T-cell (primary cell): Measurements from ENCODE around the gene KMT2D. TPM values are rescaled to one million over a fixed set of nuclear protein-coding genes. Genes with fewer than 3 reads are reported as not detected.

Source experiments
- ATAC-seq, 4 experiments: fragments of 200-7000 bp in 3 of 4; fragments of 150-1000 bp in 1 of 4; cut with Tn5 transposase; replicated peaks in 1 of 4; 1 replicate in 3 of 4; 2 replicates in 1 of 4; pipeline ENCODE4 v1.10.0; 2021; ENCODE audit warnings: moderate library complexity in 3 of 4, mild to moderate bottlenecking in 2 of 4, moderate number of reproducible peaks in 1 of 4
- CTCF ChIA-PET, 2 donors: fragments of 300-600 bp; sonication (Branson Sonifier 250); formaldehyde crosslinking; loops; one replicate each; lab custom pipeline; 2022; ENCODE audit warnings: antibody characterized with exemption in 2 of 2; lab: Charles Lee
- POLR2A ChIA-PET, 2 donors: fragments of 300-600 bp; sonication (Branson Sonifier 250); formaldehyde crosslinking; loops; one replicate each; lab custom pipeline; 2022; ENCODE audit warnings: antibody characterized with exemption in 2 of 2; lab: Charles Lee
- DNase-seq, 35 experiments: peaks; one replicate each; pipeline versions ENCODE4 v3.0.0 to v3.0.0-alpha.2; 2013 to 2023
- H3K27ac ChIP-seq: one replicate; pipeline ENCODE4 v1.5.1; 2013; ENCODE audit warnings: low read length
- H3K27me3 ChIP-seq, 2 experiments: replicated peaks in 1 of 2; 1 replicate in 1 of 2; 2 replicates in 1 of 2; pipeline versions ENCODE4 v1.6.1 to v1.7.0; 2013; ENCODE audit warnings: low read length in 1 of 2, mixed read lengths in 1 of 2; ENCODE audit not compliant: control insufficient read depth in 2 of 2, insufficient read depth in 2 of 2; ENCODE audit errors: extremely low read depth in 1 of 2
- H3K36me3 ChIP-seq, 2 donors: 1 replicate in 1 of 2; 2 replicates in 1 of 2; pipeline versions ENCODE4 v1.6.1 to v1.7.0; 2013; ENCODE audit warnings: low read length in 1 of 2; ENCODE audit not compliant: control insufficient read depth in 2 of 2, insufficient read depth in 1 of 2; ENCODE audit errors: extremely low read depth in 1 of 2
- H3K4me1 ChIP-seq, 2 experiments: 1 replicate in 1 of 2; 2 replicates in 1 of 2; pipeline versions ENCODE4 v1.6.1 to v1.7.0; 2013; ENCODE audit warnings: low read length in 2 of 2, mixed read lengths in 1 of 2; ENCODE audit not compliant: insufficient read depth in 2 of 2, control insufficient read depth in 1 of 2; ENCODE audit errors: extremely low read depth in 1 of 2
- H3K4me3 ChIP-seq, 2 donors: 1 replicate in 1 of 2; 2 replicates in 1 of 2; pipeline versions ENCODE4 v1.5.1 to v1.7.0; 2013; ENCODE audit warnings: mild to moderate bottlenecking in 2 of 2, low read length in 1 of 2, moderate library complexity in 1 of 2; ENCODE audit not compliant: control insufficient read depth in 1 of 2; ENCODE audit errors: extremely low read depth in 1 of 2
- H3K9me3 ChIP-seq: 2 replicates; pipeline ENCODE4 v1.7.0; 2013
- H3K27ac Mint-ChIP-seq, 2 donors: one replicate each; pipeline ENCODE4 v1.8.0; 2020 to 2021; ENCODE audit warnings: mild to moderate bottlenecking in 2 of 2, mixed read lengths in 2 of 2
- H3K27me3 Mint-ChIP-seq, 2 donors: one replicate each; pipeline ENCODE4 v1.8.0; 2021 to 2022; ENCODE audit warnings: mixed read lengths in 2 of 2
- H3K36me3 Mint-ChIP-seq: one replicate; pipeline ENCODE4 v1.8.0; 2021; ENCODE audit warnings: mixed read lengths
- H3K4me1 Mint-ChIP-seq, 3 donors: one replicate each; pipeline ENCODE4 v1.8.0; 2020 to 2022; ENCODE audit warnings: mixed read lengths in 3 of 3, mild to moderate bottlenecking in 1 of 3
- H3K4me3 Mint-ChIP-seq, 3 donors: one replicate each; pipeline ENCODE4 v1.8.0; 2020 to 2022; ENCODE audit warnings: mild to moderate bottlenecking in 3 of 3, mixed read lengths in 3 of 3, moderate library complexity in 3 of 3
- H3K9me3 Mint-ChIP-seq, 3 donors: one replicate each; pipeline ENCODE4 v1.8.0; 2020 to 2022; ENCODE audit warnings: mixed read lengths in 3 of 3
- WGBS: methylation state at CpG from one replicate; pipeline ENCODE4 v1.1.5; 2013; ENCODE audit warnings: missing lambda C conversion rate; ENCODE audit not compliant: insufficient coverage; 5-methylcytosine and 5-hydroxymethylcytosine counted together
- total RNA-seq, 35 experiments: library from RNA in 6 of 35; stranded (reverse) in 6 of 35; fragments of 120-200 nt in 1 of 35; gene quantifications; one replicate each; pipeline versions ENCODE4 v1.2.1 to v1.2.4 and lab custom pipeline; 2013 to 2026

KMT2D gene
- total RNA-seq, 5 donors from 2014 or later (not counting 1 experiment from before 2014, with no cell fraction given), result 135 to 161 (median 152) TPM

DNA sequence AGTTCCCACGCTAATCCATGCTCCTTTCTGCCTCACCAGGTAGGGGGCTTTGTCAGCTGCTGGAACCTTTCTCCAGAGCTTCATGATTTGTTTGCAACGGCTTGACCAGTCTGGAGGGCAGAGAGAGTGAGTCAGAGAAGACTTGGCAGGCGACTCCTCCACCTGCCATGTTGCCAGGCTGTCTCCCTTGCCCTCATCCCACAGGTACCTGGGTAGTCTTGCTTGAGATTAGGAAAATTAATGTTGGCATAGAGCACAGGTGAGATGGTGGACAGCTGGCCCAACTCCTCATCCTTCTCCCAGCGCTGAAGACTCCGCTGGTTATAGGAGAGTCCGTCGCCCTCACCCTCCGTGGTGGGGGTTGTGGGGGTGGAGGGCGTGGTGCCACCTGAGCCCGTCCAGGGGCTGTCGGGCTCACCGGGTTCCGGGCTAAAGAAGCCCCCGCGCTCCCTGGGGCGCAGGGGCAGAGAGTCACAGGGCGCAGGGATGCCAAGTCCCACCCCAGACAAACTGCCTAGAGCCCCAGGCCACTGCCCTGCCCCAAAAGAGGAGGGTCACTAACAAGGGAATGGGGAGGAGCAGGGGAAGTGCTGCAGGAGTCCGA lies 18.6 kb downstream of the KMT2D start:
- no peak for DNase-seq
- ChIA-PET POLR2A (no interaction called here), CTCF (interaction anchor here in 1 of 2 donors (2.9 kb wide), 1 partner anchor 45 kb away, joined by 16 read pairs; no protein-coding TSS in a partner anchor)
- Mint-ChIP-seq H3K27ac (no peak overlapping the region), H3K9me3 (no peaks in the 10 kb centered on the region), H3K4me1 (peaks cover 4 to 14% (median 8%) of the 10 kb centered on the region in 3 donors), H3K36me3 (peaks cover 49% of the 10 kb centered on the region), H3K4me3 (no peak overlapping the region), H3K27me3 (no peaks in the 10 kb centered on the region)
- Histone ChIP-seq H3K27ac (no peak overlapping the region), H3K9me3 (no peaks in the 10 kb centered on the region), H3K27me3 (no peaks in the 10 kb centered on the region), H3K4me1 (peaks cover 0 to 9% of the 10 kb centered on the region in 2 experiments), H3K36me3 (peaks cover 53 to 99% of the 10 kb centered on the region in 2 donors), H3K4me3 (no peak overlapping the region)
- no peak for ATAC-seq
- WGBS, result 96% methylated on average over 5 of the region's 18 CpGs

DNA sequence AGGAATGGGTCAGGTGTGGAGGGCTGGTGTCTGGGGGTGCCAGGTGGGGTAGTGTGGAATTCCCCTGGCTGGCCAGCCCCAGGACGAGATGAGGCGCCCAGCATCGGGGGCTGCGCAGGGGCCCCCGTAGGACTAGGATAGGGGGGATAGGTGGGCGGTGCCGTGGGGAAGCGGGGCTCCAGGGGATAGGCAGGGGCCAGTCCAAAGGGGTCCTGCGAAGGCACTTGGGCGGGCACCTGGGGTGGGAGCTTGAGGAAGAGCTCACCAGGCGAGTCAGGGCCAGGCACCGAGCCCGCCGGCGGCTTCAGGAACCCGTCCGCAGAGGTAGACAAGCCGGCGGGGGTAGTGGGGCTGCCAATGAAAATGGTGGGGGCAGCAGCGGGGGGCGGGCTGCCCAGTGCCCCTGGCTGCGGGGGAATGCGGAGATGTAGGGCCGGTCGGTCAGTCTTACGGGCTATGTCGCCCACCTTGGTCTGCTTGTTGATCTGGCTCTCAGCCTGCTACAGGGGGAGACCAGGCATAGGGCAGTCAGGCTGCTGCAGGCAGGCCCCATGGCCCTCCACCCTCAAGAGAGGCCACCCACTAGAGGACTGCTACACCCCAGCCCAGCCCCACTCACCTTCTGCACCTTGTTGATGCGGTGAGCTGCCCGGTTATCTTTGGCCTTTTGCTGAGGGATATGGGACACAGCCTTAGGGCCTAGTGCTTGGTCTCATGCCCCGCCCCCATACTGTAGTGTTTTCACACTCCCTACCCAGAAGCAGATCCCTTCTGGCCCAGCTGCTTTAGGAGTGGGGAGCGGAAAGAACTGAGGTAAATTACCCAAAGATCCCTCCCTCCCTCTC lies 19.3 kb downstream of the KMT2D start:
- Histone ChIP-seq H3K9me3 (no peaks in the 10 kb centered on the region), H3K36me3 (peaks cover 49 to 98% of the 10 kb centered on the region in 2 donors), H3K27me3 (no peaks in the 10 kb centered on the region), H3K4me3 (no peak overlapping the region), H3K27ac (no peak overlapping the region), H3K4me1 (peaks cover 0 to 9% of the 10 kb centered on the region in 2 experiments)
- Mint-ChIP-seq H3K4me1 (peaks cover 4 to 19% (median 8%) of the 10 kb centered on the region in 3 donors), H3K4me3 (no peak overlapping the region), H3K36me3 (peaks cover 48% of the 10 kb centered on the region), H3K27ac (no peak overlapping the region), H3K27me3 (no peaks in the 10 kb centered on the region), H3K9me3 (no peaks in the 10 kb centered on the region)
- CTCF ChIA-PET, result no interaction called here
- 98% methylated on average over 23 of the region's 31 CpGs for WGBS
- POLR2A ChIA-PET, result no interaction called here
- ATAC-seq, result no peak
- DNase-seq, result no peak

DNA sequence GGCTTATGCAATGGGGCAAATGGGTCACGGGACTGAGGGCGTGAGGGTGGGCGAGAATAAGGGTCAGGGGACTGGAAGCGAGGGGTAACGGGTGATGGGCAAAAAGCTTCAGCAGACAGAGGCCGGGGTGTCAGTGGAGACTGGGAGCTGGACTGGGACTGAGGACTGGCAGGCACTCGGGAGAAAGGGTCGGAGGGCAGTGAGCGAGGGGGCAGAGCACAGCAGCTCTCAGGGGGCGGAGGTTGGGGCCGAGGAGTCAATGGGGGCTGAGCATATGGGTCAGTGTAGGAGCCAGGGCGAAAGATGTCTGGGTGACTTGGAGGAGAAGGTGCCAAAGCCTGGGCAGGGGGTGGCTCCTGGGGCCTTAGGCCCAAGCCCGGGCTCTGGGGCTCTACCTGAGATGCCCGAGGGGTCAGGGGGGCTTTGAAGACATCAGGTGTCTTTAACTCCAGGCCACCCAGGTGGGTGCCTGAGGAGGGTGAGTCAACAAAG lies 20.2 kb downstream of the KMT2D start:
- no peak overlapping the region for H3K4me3 Mint-ChIP-seq
- H3K4me1 ChIP-seq, result peaks cover 0 to 9% of the 10 kb centered on the region in 2 experiments
- no peak overlapping the region for H3K27ac Mint-ChIP-seq
- ChIA-PET POLR2A (no interaction called here), CTCF (interaction anchor here in 1 of 2 donors (0.6 kb wide), 1 partner anchor 64 kb away, joined by 3 read pairs; no protein-coding TSS in a partner anchor)
- H3K4me1 Mint-ChIP-seq, result peaks cover 4 to 19% (median 8%) of the 10 kb centered on the region in 3 donors
- no peak for ATAC-seq
- H3K36me3 ChIP-seq, result peaks cover 45 to 89% of the 10 kb centered on the region in 2 donors
- no peak overlapping the region for H3K4me3 ChIP-seq
- no peaks in the 10 kb centered on the region for H3K9me3 ChIP-seq
- H3K27me3 ChIP-seq, result no peaks in the 10 kb centered on the region
- WGBS, result 98% methylated on average over 11 of the region's 14 CpGs
- H3K27ac ChIP-seq, result no peak overlapping the region
- peaks cover 45% of the 10 kb centered on the region for H3K36me3 Mint-ChIP-seq
- DNase-seq, result no peak
- no peaks in the 10 kb centered on the region for H3K27me3 Mint-ChIP-seq
- no peaks in the 10 kb centered on the region for H3K9me3 Mint-ChIP-seq

DNA sequence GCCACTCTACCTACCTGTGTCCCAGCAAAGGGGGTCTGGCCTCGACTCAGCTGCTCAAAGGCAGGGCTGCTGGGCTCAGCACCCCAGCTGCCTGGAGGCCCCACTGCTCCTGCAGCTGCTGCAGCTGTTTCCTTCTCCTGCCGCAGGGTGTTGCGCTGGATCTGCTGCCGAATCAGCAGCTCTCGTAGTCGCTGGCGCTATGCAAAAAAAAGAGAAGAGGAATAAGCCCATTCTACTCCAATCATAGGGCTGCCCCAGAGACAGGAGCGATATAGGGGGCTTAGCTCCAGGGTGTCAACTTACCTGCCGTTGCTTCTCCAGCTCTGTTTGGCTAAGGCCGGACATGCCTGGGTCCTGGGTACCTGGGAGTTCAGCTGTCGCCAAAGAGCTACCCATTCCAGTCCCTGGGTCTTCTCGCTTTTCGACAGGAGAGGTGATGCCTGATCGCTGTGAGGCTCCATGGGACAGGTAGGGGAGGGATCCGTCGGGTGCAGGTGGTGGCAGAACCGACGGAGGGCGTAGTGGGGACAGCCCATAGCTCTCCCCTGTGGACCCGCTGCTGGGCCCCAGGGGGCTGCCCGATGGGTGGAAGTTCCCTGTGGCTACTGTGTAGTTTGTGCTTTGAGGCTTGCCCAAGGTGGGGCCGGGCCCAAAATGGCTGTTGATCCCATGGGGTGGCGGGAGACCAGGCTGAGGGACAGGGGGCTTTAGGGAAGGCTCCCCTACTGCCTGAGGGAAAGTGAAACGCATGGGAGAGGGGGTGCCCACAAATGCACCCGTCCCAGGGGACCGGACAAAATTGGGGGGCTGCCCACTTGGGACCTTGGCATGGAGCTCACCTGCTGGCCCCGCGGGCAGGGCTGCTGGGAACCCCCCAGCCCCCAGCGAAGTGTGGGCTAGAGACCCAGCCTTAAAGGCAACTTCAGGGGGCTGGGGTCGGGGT lies 20.9 kb downstream of the KMT2D start:
- peaks cover 46% of the 10 kb centered on the region for H3K36me3 Mint-ChIP-seq
- H3K27me3 Mint-ChIP-seq, result no peaks in the 10 kb centered on the region
- no peaks in the 10 kb centered on the region for H3K27me3 ChIP-seq
- no peak overlapping the region for H3K4me3 Mint-ChIP-seq
- H3K27ac Mint-ChIP-seq, result no peak overlapping the region
- peaks cover 41 to 89% of the 10 kb centered on the region in 2 donors for H3K36me3 ChIP-seq
- H3K4me3 ChIP-seq, result no peak overlapping the region
- peaks cover 0 to 9% of the 10 kb centered on the region in 2 experiments for H3K4me1 ChIP-seq
- 96% methylated on average over 24 of the region's 30 CpGs for WGBS
- H3K4me1 Mint-ChIP-seq, result peaks cover 4 to 18% (median 8%) of the 10 kb centered on the region in 3 donors
- H3K27ac ChIP-seq, result no peak overlapping the region
- CTCF ChIA-PET, result no interaction called here
- ATAC-seq (no peak), DNase-seq (no peak)
- H3K9me3 ChIP-seq, result no peaks in the 10 kb centered on the region
- H3K9me3 Mint-ChIP-seq, result no peaks in the 10 kb centered on the region
- POLR2A ChIA-PET, result interaction anchor here in 1 of 2 donors (0.6 kb wide), 1 partner anchor 39 kb away, joined by 10 read pairs; no protein-coding TSS in a partner anchor

DNA sequence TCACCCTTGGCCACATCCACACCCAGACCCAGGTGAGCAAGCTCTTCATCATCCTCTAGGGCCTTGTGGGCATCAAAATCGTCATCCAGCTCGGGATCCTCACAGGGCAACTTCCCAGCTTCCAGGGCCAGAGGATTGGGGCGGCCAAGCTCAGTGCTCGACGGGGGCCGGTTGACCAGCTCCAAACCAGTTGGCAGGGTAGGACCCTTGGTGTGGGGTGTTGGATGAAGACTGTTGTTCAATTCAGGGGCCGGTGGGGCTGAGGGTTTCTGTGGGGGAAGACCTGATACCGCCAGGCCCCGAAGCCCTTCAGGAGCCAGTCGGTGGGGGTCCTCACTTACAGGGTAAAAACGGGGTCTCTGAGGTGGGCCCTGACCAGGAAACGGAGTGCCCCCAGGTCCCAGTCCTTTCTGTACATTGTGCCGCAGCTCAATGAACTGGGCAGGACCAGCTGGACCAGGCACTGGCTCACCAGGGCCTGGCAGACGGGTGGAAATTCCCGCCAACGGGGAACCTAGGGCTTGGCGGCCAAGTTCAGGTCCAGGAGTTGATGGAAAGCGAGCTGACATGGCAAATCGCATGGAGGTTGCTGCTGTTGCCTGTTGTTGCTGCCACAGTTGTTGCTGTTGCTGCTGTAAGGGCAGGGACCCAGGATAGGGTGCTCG lies 22.2 kb downstream of the KMT2D start:
- WGBS, result 97% methylated on average over 18 of the region's 20 CpGs
- no peak overlapping the region for H3K4me3 Mint-ChIP-seq
- Histone ChIP-seq H3K27me3 (no peaks in the 10 kb centered on the region), H3K9me3 (no peaks in the 10 kb centered on the region), H3K27ac (no peak overlapping the region), H3K36me3 (peaks cover 40 to 89% of the 10 kb centered on the region in 2 donors), H3K4me3 (no peak overlapping the region), H3K4me1 (no peaks in the 10 kb centered on the region)
- no peaks in the 10 kb centered on the region for H3K27me3 Mint-ChIP-seq
- ChIA-PET CTCF (no interaction called here), POLR2A (no interaction called here)
- no peak for DNase-seq
- no peak overlapping the region for H3K27ac Mint-ChIP-seq
- H3K36me3 Mint-ChIP-seq, result peaks cover 44% of the 10 kb centered on the region
- no peaks in the 10 kb centered on the region for H3K9me3 Mint-ChIP-seq
- no peak for ATAC-seq
- peaks cover 0 to 6% (median 0%) of the 10 kb centered on the region in 3 donors for H3K4me1 Mint-ChIP-seq
